Measurements from ENCODE around the gene ATG14. TPM values are rescaled to one million over a fixed set of nuclear protein-coding genes. Genes with fewer than 3 reads are reported as not detected.
A peak's percentile ranks its signal among the peaks of the same experiment; 100 is the strongest.

Gene ATG14
- total and polyA plus RNA-seq, 2 experiments from 2014 or later = 3.8 to 14.7 TPM

DNA sequence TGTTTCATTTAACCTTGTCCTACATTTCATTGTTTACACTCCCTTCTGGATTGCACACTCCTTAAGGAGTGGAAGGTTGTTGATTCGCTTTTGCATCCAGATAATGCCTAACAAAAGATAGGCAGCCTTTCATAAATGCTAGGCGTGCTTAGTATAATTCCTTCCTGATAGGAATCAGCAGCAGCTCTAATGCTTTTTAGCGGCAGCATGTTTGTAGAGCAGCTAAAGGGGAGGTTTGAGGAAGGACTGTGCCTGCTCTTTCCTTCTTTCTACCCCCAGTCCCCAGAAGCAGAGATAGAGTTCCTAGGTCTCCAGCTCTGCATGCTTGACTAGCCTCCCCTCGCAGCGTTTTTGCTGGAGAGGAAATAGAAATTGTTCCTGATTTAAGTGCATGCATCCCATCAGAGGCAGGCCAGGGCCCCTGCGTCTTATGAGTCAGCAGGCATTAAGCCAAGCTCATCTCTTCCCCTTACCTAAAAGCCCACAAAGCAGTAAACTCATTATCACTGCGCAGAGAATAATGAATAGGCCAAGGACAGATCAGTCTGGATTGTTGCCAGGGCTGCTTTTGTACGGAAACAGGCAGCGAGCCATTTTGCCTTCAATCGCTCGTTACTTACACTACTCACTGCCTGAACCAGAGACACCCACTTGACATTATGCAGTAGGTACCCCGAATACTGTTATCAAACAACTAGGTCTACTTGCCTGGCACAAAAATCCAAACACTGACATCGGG is 42.8 kb upstream of the ATG14 start:
- H3K79me2 ChIP-seq (ENCODE audit: insufficient read depth) = no peaks in the 10 kb centered on the region
- in situ Hi-C loops (cut with MboI) = no loop called here
- no peaks in the 10 kb centered on the region for H3K36me3 ChIP-seq (ENCODE audit: low read depth)
- peak overlapping the region; percentile 54 for H3K4me2 ChIP-seq (ENCODE audit: unreplicated experiment)
- DNase-seq = peak; percentile 64
- no peak overlapping the region for H3K9ac ChIP-seq
- TF ChIP-seq EZH2 (IDR thresholded peaks at IDR 0.05; ENCODE audit: insufficient read depth, poor library complexity, severe bottlenecking) (no peak), EZH2phosphoT487 (IDR thresholded peaks at IDR 0.05; ENCODE audit: insufficient read depth, low read depth) (no peak)
- no peak overlapping the region for H3K4me3 ChIP-seq
- H3K4me1 ChIP-seq (ENCODE audit: insufficient read depth) = peaks cover 23% of the 10 kb centered on the region
- peaks cover 20% of the 10 kb centered on the region for H3F3A ChIP-seq (ENCODE audit: insufficient read depth)
- no peaks in the 10 kb centered on the region for H3K27me3 ChIP-seq (replicated peaks; ENCODE audit: insufficient read depth)
- H3K27ac ChIP-seq = no peak overlapping the region
- no peaks in the 10 kb centered on the region for H4K20me1 ChIP-seq (ENCODE audit: insufficient read depth)
- H2AFZ ChIP-seq = peak overlapping the region; percentile 58
- no peaks in the 10 kb centered on the region for H3K9me2 ChIP-seq (ENCODE audit: insufficient read depth)
- 38 to 40% methylated on average over 13 of the region's 13 CpGs for WGBS, 2 experiments (ENCODE audit: low coverage in 1 of 2, low lambda C conversion rate in 2 of 2, missing lambda C conversion rate in 2 of 2)
- no peaks in the 10 kb centered on the region for H3K9me3 ChIP-seq (ENCODE audit: low read depth)

GRCh38 chr14:55451950-55452349 is 40.3 kb upstream of the ATG14 start:
- H4K20me1 ChIP-seq (ENCODE audit: insufficient read depth) = no peaks in the 10 kb centered on the region
- 90 to 95% methylated on average over 2 of the region's 2 CpGs for WGBS, 2 experiments (ENCODE audit: low coverage in 1 of 2, low lambda C conversion rate in 2 of 2, missing lambda C conversion rate in 2 of 2)
- no peaks in the 10 kb centered on the region for H3K36me3 ChIP-seq (ENCODE audit: low read depth)

DNA sequence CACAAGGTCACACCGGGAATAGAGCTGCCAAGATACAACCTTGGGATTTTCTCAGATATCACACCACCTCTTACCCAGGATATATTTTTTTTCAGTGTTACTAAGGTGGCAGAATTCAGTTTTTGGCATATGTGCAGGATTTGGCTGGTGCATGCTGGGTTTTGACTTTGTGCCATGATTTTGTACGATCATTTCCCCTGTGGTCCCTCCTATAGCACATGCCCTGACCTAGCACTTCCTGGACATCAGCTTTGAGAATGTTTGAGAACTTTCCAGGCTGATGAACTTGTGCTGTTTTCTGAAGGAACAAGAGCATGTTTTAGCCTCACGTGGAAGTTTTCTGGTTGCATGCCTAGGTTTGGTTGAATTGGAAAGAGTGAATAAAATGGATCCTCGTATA is 39.8 kb upstream of the ATG14 start:
- H3K4me3 ChIP-seq = no peak overlapping the region
- no peaks in the 10 kb centered on the region for H3K36me3 ChIP-seq (ENCODE audit: low read depth)
- H3K27ac ChIP-seq = no peak overlapping the region
- H4K20me1 ChIP-seq (ENCODE audit: insufficient read depth) = no peaks in the 10 kb centered on the region
- H3K79me2 ChIP-seq (ENCODE audit: insufficient read depth) = no peaks in the 10 kb centered on the region
- H3K9me2 ChIP-seq (ENCODE audit: insufficient read depth) = no peaks in the 10 kb centered on the region
- in situ Hi-C loops (cut with MboI) = no loop called here
- H3F3A ChIP-seq (ENCODE audit: insufficient read depth) = peaks cover 35% of the 10 kb centered on the region
- no peaks in the 10 kb centered on the region for H3K27me3 ChIP-seq (replicated peaks; ENCODE audit: insufficient read depth)
- no peak overlapping the region for H3K9ac ChIP-seq
- 70 to 72% methylated on average over 4 of the region's 4 CpGs for WGBS, 2 experiments (ENCODE audit: low coverage in 1 of 2, low lambda C conversion rate in 2 of 2, missing lambda C conversion rate in 2 of 2)
- no peaks in the 10 kb centered on the region for H3K9me3 ChIP-seq (ENCODE audit: low read depth)
- TF ChIP-seq EZH2 (IDR thresholded peaks at IDR 0.05; ENCODE audit: insufficient read depth, poor library complexity, severe bottlenecking) (no peak), EZH2phosphoT487 (IDR thresholded peaks at IDR 0.05; ENCODE audit: insufficient read depth, low read depth) (no peak)
- DNase-seq = peak; percentile 30
- peaks cover 33% of the 10 kb centered on the region for H3K4me1 ChIP-seq (ENCODE audit: insufficient read depth)
- no peak overlapping the region for H2AFZ ChIP-seq
- no peak overlapping the region for H3K4me2 ChIP-seq (ENCODE audit: unreplicated experiment)

More at GRCh38 chr14:55451950-55452349, 40.3 kb upstream of the ATG14 start:
- no peak for TF ChIP-seq EZH2 (IDR thresholded peaks at IDR 0.05; ENCODE audit: insufficient read depth, poor library complexity, severe bottlenecking)
- TF ChIP-seq EZH2phosphoT487 (IDR thresholded peaks at IDR 0.05; ENCODE audit: insufficient read depth, low read depth) = no peak
- no peak overlapping the region for H3K27ac ChIP-seq
- no peak overlapping the region for H2AFZ ChIP-seq
- peaks cover 29% of the 10 kb centered on the region for H3F3A ChIP-seq (ENCODE audit: insufficient read depth)
- H3K4me2 ChIP-seq (ENCODE audit: unreplicated experiment) = no peak overlapping the region
- H3K79me2 ChIP-seq (ENCODE audit: insufficient read depth) = no peaks in the 10 kb centered on the region
- H3K9me3 ChIP-seq (ENCODE audit: low read depth) = no peaks in the 10 kb centered on the region
- peaks cover 28% of the 10 kb centered on the region for H3K4me1 ChIP-seq (ENCODE audit: insufficient read depth)
- no peak overlapping the region for H3K9ac ChIP-seq
- H3K9me2 ChIP-seq (ENCODE audit: insufficient read depth) = no peaks in the 10 kb centered on the region
- H3K4me3 ChIP-seq = no peak overlapping the region
- in situ Hi-C loops (cut with MboI) = no loop called here
- no peak for DNase-seq
- no peaks in the 10 kb centered on the region for H3K27me3 ChIP-seq (replicated peaks; ENCODE audit: insufficient read depth)

- no peak for DNase-seq
- Histone ChIP-seq H3K27ac (no peak overlapping the region), H3K27me3 (replicated peaks; ENCODE audit: insufficient read depth) (no peaks in the 10 kb centered on the region), H3K4me3 (no peak overlapping the region), H3K4me2 (ENCODE audit: unreplicated experiment) (no peak overlapping the region), H3K36me3 (ENCODE audit: low read depth) (no peaks in the 10 kb centered on the region), H3K9me3 (ENCODE audit: low read depth) (no peaks in the 10 kb centered on the region), H2AFZ (no peak overlapping the region), H3K79me2 (ENCODE audit: insufficient read depth) (no peaks in the 10 kb centered on the region), H3K9me2 (ENCODE audit: insufficient read depth) (no peaks in the 10 kb centered on the region), H4K20me1 (ENCODE audit: insufficient read depth) (no peaks in the 10 kb centered on the region), H3F3A (ENCODE audit: insufficient read depth) (peaks cover 36% of the 10 kb centered on the region), H3K4me1 (ENCODE audit: insufficient read depth) (peaks cover 37% of the 10 kb centered on the region), H3K9ac (no peak overlapping the region)
- TF ChIP-seq EZH2 (IDR thresholded peaks at IDR 0.05; ENCODE audit: insufficient read depth, poor library complexity, severe bottlenecking) = no peak
- no peak for TF ChIP-seq EZH2phosphoT487 (IDR thresholded peaks at IDR 0.05; ENCODE audit: insufficient read depth, low read depth)
- in situ Hi-C loops (cut with MboI) = no loop called here
Observed at GRCh38 chr14:55450987-55451386, 39.4 kb upstream of the ATG14 start.

Measured in GM23248 (cell line).